NT2/D1 (cell line): Measurements from ENCODE around the gene SDK2.

Experiments
- SUZ12 ChIP-seq: IDR thresholded peaks from 2 replicates; pipeline ENCODE4 v1.6.1; 2011; ENCODE audit not compliant: insufficient read length, insufficient read depth; ENCODE audit errors: extremely low read depth
- ZNF274 ChIP-seq: IDR thresholded peaks from 2 replicates; pipeline ENCODE4 v1.6.1; 2011; ENCODE audit warnings: mild to moderate bottlenecking, low read depth, low read length

DNA sequence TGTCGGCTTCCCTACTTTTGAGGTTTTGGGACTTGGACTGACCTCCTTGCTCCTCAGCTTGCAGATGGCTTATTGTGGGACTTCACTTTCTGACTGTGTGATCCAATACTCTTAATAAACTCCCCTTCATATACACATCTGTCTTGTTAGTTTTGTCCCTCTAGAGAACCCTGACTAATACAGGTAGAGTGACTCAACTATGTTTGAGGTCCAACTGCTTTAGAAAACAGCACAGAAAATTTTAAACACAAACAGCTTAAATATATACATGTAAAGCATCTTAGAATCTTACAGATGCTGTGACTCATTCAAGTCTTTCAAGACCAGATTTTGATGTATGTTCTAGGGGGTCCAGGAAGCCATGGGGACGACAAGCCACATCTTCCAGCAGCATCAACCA is 11.7 kb downstream of the SDK2 start:
- TF ChIP-seq SUZ12, result no peak
- no peak for TF ChIP-seq ZNF274
